GM10266 (cell line): ENCODE measurements around the gene PIP5K1C.

Experiments
- DNase-seq: peaks from one replicate; pipeline ENCODE4 v3.0.0; 2012; ENCODE audit errors: extremely low spot score
- CTCF ChIP-seq: IDR thresholded peaks from 2 replicates; pipeline ENCODE4 v1.5.1; 2012; ENCODE audit warnings: mild to moderate bottlenecking, low read depth; ENCODE audit not compliant: control insufficient read depth, insufficient read depth; ENCODE audit errors: missing control alignments

The PIP5K1C gene

GRCh38 chr19:3656747-3657394, 43.4 kb downstream of the PIP5K1C start:
- TF ChIP-seq CTCF, result no peak
- no peak for DNase-seq

- no peak for TF ChIP-seq CTCF
Observed at GRCh38 chr19:3656073-3656746, 44.1 kb downstream of the PIP5K1C start.

GRCh38 chr19:3655402-3656072, 44.7 kb downstream of the PIP5K1C start:
- DNase-seq, result no peak
- TF ChIP-seq CTCF, result no peak

More at GRCh38 chr19:3656073-3656746, 44.1 kb downstream of the PIP5K1C start:
- no peak for DNase-seq

- no peak for TF ChIP-seq CTCF
- no peak for DNase-seq
Observed at GRCh38 chr19:3653865-3654513, 46.3 kb downstream of the PIP5K1C start.

- TF ChIP-seq CTCF, result no peak
- DNase-seq, result no peak
Observed at GRCh38 chr19:3653081-3653795, 47.0 kb downstream of the PIP5K1C start.

GRCh38 chr19:3652422-3652821, 47.8 kb downstream of the PIP5K1C start:
- no peak for DNase-seq
- TF ChIP-seq CTCF, result no peak
